ENCODE data around the gene CENPW. TPM values are rescaled to one million over a fixed set of nuclear protein-coding genes. Genes with fewer than 3 reads are reported as not detected.

Gene CENPW
- total and polyA plus RNA-seq, 9 of the 15 experiments (the other 6 are each of a cell fraction or from before 2014, with no cell fraction given) = 48.7 to 285 (median 82.8) TPM

DNA sequence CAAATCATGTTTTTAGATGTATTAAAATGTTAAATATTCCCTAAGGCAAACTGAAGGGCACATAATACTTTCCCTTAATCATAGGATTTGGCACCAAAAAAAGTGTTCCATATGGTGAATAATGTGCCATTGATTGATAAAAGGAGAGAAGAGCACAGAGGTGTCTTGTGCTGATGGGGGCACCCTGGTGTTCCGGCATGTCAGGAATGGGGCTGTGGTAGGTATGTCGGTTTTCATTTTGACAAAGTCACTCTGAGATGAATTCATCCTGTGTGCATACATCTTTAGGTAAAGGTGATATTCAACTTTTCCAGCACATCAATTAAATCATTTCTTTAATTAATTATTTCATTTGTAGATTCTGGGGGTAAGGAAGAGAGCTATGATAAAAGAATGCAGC is 36.8 kb downstream of the CENPW start (continued):
- TF ChIP-seq BCL6 (CRISPR knock-in tag; IDR thresholded peaks at IDR 0.05) (no peak), NCOA4 (IDR thresholded peaks at IDR 0.05; ENCODE audit: partially characterized antibody) (no peak), SLC30A9 (CRISPR knock-in tag; IDR thresholded peaks at IDR 0.05) (no peak), TRIM28 (IDR thresholded peaks at IDR 0.05) (no peak)

DNA sequence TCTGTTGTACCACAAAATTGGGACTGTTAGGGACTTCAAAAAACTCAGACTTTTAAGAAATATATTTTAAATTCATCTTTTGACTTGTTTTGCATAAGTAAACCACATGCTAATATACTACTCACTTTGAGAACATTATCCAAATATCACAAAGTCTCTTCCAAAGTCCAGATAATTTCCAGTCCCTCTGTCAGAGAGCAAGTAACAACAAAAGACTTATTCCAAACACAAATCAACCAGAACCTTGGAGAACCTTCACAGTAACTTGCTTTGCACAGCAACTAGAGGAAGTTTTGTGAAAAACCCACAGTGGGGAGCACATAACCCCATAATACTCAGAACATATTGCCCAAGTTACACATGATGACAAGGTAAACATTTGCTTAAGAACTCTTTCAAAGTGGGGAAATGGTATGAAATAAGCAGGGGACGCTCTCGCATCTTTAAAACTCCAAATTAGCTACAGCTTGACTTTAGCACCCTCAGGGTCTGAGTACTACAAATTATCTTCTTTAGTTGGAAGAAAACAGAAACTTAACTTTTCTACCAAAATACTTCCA is 37.8 kb downstream of the CENPW start:
- no TSS peak for BruUV-seq (replicated peaks)
- Histone ChIP-seq H2AFZ (ENCODE audit: low read depth, low read length) (no peak overlapping the region), H3K4me3 (no peak overlapping the region), H3K4me2 (ENCODE audit: insufficient read depth, low read length) (no peak overlapping the region), H4K20me1 (replicated peaks; ENCODE audit: control insufficient read depth, insufficient read depth, low read length) (no peaks in the 10 kb centered on the region), H3K36me3 (ENCODE audit: control insufficient read depth, insufficient read depth, low read length) (no peaks in the 10 kb centered on the region), H3K9me3 (replicated peaks; ENCODE audit: control insufficient read depth, insufficient read depth, low read depth, low read length) (no peaks in the 10 kb centered on the region), H3K9ac (ENCODE audit: insufficient read depth in 1 of 2, low read depth in 2 of 2, low read length in 2 of 2) (no peak overlapping the region), H3K4me1 (replicated peaks in 1 of 2; ENCODE audit: control insufficient read depth in 2 of 2, insufficient read depth in 2 of 2, low read length in 2 of 2) (no peaks in the 10 kb centered on the region), H3K79me2 (ENCODE audit: control insufficient read depth, insufficient read depth, low read length) (no peaks in the 10 kb centered on the region), H3K9me1 (ENCODE audit: control insufficient read depth, insufficient read depth, low read length) (no peaks in the 10 kb centered on the region), H3K27me3 (ENCODE audit: control insufficient read depth in 2 of 2, insufficient read depth in 2 of 2, low read length in 2 of 2) (no peaks in the 10 kb centered on the region), H3K27ac (ENCODE audit: extremely low read depth, low read depth, low read length) (no peak overlapping the region)
- intact Hi-C loops (cut with micrococcal nuclease) (no loop called here), in situ Hi-C loops (cut with MboI) (no loop called here)
- CTCF ChIA-PET (ENCODE audit: low intra/inter-chr PET ratio) = no interaction called here
- POLR2A ChIA-PET = no interaction called here
- FAIRE-seq (no peak), ATAC-seq (no peak), DNase-seq (ENCODE audit: extremely low read depth in 1 of 4, low spot score in 3 of 4) (no peak)
- 88% methylated on average over 2 of the region's 2 CpGs for WGBS (ENCODE audit: insufficient coverage, low coverage, missing lambda C conversion rate)
- no peak for TF ChIP-seq ZNF507 (tag; conservative IDR thresholded peaks at IDR 0.05)
- no peak for TF ChIP-seq ELF2 (CRISPR knock-in tag; IDR thresholded peaks at IDR 0.05)
- TF ChIP-seq HNRNPL (IDR thresholded peaks at IDR 0.05; ENCODE audit: low read depth, low read length) = no peak
- TF ChIP-seq TAF9B (IDR thresholded peaks at IDR 0.05; ENCODE audit: partially characterized antibody) = no peak
- no peak for TF ChIP-seq ZNF57 (CRISPR knock-in tag; IDR thresholded peaks at IDR 0.05)
- no peak for TF ChIP-seq RAD51 (IDR thresholded peaks at IDR 0.05; ENCODE audit: borderline replicate concordance, low read depth)
- no peak for TF ChIP-seq ZNF77 (CRISPR knock-in tag; IDR thresholded peaks at IDR 0.05)
- no peak for TF ChIP-seq RBM34 (IDR thresholded peaks at IDR 0.05; ENCODE audit: borderline replicate concordance, insufficient read depth, low read length)

Measured in K562 (cell line).